ENCODE results near the gene RNASE12.

The RNASE12 gene, protein sequence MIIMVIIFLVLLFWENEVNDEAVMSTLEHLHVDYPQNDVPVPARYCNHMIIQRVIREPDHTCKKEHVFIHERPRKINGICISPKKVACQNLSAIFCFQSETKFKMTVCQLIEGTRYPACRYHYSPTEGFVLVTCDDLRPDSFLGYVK

DNA sequence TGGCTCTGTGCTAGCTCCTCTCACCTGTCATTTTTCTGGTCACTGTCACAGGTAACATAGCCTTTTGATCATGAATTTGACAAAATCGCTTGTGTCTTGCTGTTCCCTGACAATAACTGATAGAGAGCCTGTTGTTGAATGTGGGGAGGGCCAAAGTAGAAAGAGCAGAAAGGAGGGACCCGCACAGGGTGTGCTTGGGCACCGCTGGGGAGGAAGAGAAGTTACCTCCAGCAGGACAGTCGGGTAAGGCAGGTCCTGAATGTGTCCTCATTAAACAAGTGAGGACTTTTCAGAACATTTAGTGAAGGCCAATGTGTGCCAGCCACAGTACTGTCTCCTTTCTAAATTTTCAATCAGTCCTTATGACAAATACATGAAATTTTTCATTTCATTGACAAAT, at the start of gene RNASE12:
TSS of gene RNASE12 (minus strand) at position 142 of the 400 bp plus-strand sequence. CDS start 653 bp downstream, outside the sequence.
- TF ChIP-seq, protein P1, sequence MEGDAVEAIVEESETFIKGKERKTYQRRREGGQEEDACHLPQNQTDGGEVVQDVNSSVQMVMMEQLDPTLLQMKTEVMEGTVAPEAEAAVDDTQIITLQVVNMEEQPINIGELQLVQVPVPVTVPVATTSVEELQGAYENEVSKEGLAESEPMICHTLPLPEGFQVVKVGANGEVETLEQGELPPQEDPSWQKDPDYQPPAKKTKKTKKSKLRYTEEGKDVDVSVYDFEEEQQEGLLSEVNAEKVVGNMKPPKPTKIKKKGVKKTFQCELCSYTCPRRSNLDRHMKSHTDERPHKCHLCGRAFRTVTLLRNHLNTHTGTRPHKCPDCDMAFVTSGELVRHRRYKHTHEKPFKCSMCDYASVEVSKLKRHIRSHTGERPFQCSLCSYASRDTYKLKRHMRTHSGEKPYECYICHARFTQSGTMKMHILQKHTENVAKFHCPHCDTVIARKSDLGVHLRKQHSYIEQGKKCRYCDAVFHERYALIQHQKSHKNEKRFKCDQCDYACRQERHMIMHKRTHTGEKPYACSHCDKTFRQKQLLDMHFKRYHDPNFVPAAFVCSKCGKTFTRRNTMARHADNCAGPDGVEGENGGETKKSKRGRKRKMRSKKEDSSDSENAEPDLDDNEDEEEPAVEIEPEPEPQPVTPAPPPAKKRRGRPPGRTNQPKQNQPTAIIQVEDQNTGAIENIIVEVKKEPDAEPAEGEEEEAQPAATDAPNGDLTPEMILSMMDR (IDR thresholded peaks at IDR 0.05) = no peak

DNA sequence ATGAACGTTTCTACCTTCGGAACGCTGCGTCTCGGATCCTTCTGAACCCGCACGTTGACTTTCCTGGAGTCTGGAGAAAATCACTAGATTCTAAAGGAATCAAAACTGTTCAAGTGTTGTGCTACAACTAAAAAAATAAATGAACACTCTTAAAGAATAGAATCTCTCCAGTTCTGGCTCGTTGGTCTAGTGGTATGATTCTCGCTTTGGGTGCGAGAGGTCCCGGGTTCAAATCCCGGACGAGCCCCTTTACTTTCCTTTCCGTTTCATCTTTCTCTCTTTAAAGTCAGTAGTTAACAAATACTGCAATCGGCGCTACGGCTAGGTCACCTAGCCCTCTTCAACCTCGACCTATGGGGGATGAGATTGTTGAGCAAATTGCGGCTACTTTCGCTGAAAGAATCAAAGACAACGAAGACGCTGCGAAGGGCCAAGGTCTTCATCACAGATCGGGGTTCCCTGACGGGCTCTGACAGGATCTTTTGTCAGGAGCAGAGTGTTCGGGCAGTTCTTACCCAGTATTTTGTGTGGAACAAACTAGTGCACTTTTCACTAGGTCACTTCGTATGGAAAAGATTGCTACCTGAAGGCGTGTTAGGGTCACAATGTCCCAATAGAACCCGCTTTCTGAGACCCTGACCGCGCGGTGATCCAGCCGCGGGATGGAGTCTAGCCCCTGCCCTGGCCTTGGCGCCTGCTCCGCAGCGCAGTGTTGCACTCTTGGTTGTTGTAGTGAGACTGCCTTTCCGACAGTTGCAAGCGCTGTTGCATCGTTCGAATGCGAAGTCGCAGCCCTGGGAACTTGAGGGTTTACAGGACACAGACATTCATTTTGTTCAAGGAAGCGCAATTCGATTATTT, 41.9 kb upstream of the RNASE12 start:
- TF ChIP-seq, protein P1 (IDR thresholded peaks at IDR 0.05) = no peak

DNA sequence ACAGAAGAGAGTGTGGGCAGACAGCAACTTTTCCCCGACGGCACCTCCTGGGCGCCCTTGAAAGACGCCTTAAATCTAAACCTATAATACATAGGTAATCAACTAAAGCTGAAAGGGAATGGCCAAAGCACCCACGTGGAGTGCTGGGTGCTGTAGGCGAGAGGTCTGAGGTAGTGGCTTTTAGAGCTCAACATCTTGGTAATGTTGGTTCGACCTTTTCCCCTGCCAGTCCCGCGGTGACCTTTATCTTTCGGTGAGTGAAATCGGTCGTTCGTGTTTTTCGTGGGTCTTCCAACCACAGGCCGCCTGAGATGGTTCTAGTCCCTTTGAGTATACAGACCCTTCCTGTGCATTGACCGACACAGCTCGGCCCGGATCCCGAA, 41.3 kb upstream of the RNASE12 start:
- TF ChIP-seq, protein P1 (IDR thresholded peaks at IDR 0.05) = no peak

DNA sequence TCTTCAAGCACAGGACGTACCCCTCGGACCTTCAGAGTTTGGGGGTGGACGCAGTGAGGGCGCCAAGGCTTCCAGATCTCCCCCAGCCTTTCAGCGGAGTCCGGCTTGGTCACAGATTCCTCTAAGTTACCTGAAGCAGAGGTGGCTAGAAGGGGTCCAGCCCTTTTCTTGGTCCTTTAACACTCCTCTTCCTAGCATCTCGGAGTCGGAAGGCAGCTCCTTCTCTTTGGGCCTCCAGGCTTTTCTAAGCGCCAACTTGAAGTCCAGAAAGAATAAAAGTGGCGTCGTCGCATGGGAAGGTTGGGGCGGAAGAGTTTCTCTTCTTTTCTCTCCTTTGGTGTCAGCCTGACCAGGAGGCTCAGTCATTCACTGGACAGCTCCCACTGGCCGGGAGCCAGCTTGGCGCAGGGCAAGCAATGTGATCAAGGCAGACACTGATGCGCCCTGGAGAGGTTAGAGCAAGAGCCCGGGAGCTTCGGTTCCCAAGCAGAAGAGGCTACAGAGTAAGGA, 40.8 kb upstream of the RNASE12 start:
- TF ChIP-seq, protein P1 (IDR thresholded peaks at IDR 0.05) = no peak

DNA sequence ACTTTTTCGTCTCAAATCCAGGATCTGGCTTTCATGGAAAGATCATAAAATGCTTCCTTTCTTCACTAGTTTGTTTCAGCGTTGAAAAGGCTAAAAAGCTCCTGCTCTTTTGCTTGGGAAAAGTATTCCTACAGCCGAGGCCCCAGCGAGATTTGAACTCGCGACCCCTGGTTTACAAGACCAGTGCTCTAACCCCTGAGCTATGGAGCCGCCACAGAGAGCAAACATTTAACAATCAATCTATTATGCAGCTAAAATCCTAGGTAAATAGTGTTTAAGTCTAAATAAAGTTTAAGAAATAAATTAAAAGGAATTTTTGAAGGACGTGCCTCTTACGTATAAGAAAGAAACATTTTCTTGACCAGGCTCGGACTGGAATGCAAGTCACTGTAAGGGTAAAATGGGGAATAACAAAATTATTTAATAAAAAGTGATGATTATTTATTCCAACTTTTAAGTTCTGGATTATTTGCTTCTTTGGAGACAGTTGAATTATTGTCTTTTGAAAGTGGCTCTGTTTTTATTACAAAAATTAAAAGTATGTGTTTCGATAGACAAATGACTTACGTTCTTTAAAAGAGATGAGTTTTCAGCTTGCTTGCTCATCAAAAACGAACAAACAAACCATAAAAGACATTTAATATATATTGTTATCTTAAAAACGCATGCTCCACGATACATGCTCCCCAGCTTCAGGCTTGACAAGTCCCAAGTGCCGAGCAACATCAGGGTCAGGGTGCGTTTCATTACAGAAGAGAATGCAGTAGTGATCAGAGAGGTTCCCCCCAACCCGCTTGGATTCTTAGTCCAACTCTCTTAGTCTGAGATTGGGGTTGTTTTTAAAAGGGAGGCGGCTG, 40.1 kb upstream of the RNASE12 start:
- TF ChIP-seq, protein P1 (IDR thresholded peaks at IDR 0.05) = no peak

DNA sequence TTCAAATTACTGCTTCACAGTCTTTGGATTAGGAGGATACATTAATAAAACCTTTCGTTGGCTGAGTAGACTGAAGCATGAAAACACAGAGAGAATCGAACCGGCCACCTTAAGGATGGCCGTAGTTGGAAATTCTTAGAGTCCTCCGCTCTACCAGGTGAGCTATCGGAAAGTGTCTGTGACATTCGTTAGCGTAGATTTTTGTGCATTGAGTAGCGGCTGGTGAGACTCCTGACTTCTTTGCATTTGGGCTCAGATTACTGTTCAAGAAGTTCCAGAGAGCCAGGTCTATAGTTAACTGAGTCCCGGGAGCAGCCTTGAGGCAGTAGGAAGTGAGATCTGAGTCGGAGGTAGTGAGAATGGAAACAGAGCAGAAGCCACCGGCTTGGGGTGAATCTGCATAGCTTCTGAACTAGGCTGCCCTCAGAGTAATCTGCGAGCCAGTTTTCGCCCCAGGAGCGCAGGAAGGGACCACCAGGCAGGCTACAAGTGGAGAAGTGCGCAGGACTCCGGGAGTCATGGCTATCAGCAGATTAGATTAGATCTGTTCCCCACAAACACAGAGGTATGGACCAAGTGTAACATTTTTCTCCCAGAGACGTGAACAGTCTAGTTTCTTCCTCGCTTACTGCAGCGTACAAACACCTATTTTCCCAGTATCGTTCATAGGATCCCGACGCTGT, 39.3 kb upstream of the RNASE12 start:
- TF ChIP-seq, protein P1 (IDR thresholded peaks at IDR 0.05) = no peak
